Liver (tissue), 9 donors: ENCODE results near the gene NUDT6. TPM values are rescaled to one million over a fixed set of nuclear protein-coding genes. Genes with fewer than 3 reads are reported as not detected.

Source experiments
- DNase-seq: peaks from one replicate; pipeline ENCODE4 v3.0.0-alpha.2; 2017; ENCODE audit warnings: low spot score
- H3K27ac ChIP-seq, 2 donors: one replicate each; pipeline ENCODE4 v1.7.0; 2013; ENCODE audit warnings: inconsistent platforms in 2 of 2, low read length in 2 of 2, control low read depth in 1 of 2, low read depth in 1 of 2, mild to moderate bottlenecking in 1 of 2
- H3K27me3 ChIP-seq, 4 donors: one replicate each; pipeline versions ENCODE4 v1.6.1 to v1.7.0; 2013; ENCODE audit warnings: low read length in 3 of 4, inconsistent platforms in 1 of 4, mild to moderate bottlenecking in 1 of 4, moderate library complexity in 1 of 4; ENCODE audit not compliant: control insufficient read depth in 4 of 4, insufficient read depth in 4 of 4
- H3K36me3 ChIP-seq, 4 donors: one replicate each; pipeline versions ENCODE4 v1.6.1 to v1.7.0; 2013; ENCODE audit warnings: low read length in 3 of 4, mild to moderate bottlenecking in 3 of 4, low read depth in 1 of 4, moderate library complexity in 1 of 4; ENCODE audit not compliant: control insufficient read depth in 4 of 4, insufficient read depth in 3 of 4
- H3K4me1 ChIP-seq, 4 donors: one replicate each; pipeline versions ENCODE4 v1.6.1 to v1.7.0; 2013; ENCODE audit warnings: low read length in 3 of 4, mild to moderate bottlenecking in 3 of 4, moderate library complexity in 1 of 4; ENCODE audit not compliant: control insufficient read depth in 4 of 4, insufficient read depth in 4 of 4
- H3K4me3 ChIP-seq, 3 donors: one replicate each; pipeline versions ENCODE4 v1.6.1 to v1.7.0; 2013; ENCODE audit warnings: low read length in 3 of 3, control low read depth in 1 of 3, low read depth in 1 of 3, mild to moderate bottlenecking in 1 of 3
- H3K9ac ChIP-seq, 2 donors: one replicate each; pipeline ENCODE4 v1.7.0; 2013; ENCODE audit warnings: low read length in 2 of 2, mild to moderate bottlenecking in 2 of 2, moderate library complexity in 2 of 2, control low read depth in 1 of 2, low read depth in 1 of 2
- H3K9me3 ChIP-seq, 4 donors: one replicate each; pipeline versions ENCODE4 v1.6.1 to v1.7.0; 2013; ENCODE audit warnings: low read length in 3 of 4; ENCODE audit not compliant: control insufficient read depth in 4 of 4
- CTCF ChIP-seq: fragments of 150-350 bp; IDR thresholded peaks from 2 replicates; pipeline ENCODE4 v1.5.1; 2017; ENCODE audit warnings: improper control_type of control experiment, low read depth, low read length; ENCODE audit not compliant: missing input control
- EGR1 ChIP-seq, 2 donors: IDR thresholded peaks; 2 replicates each; pipeline ENCODE4 v1.6.1; 2016 to 2018; ENCODE audit warnings: antibody characterized with exemption in 2 of 2, low read depth in 2 of 2
- FOXA1 ChIP-seq: IDR thresholded peaks from 2 replicates; pipeline ENCODE4 v1.6.1; 2016; ENCODE audit warnings: antibody characterized with exemption
- FOXA2 ChIP-seq: IDR thresholded peaks from 2 replicates; pipeline ENCODE4 v1.6.1; 2016; ENCODE audit warnings: antibody characterized with exemption
- HNF4A ChIP-seq, 2 donors: conservative IDR thresholded peaks; 2 replicates each; pipeline ENCODE4 v1.6.1; 2016; ENCODE audit warnings: antibody characterized with exemption in 2 of 2, mild to moderate bottlenecking in 2 of 2
- HNF4G ChIP-seq: IDR thresholded peaks from 2 replicates; pipeline ENCODE4 v1.6.1; 2016; ENCODE audit warnings: antibody characterized with exemption
- JUND ChIP-seq, 2 donors: IDR thresholded peaks; 2 replicates each; pipeline ENCODE4 v1.6.1; 2016; ENCODE audit warnings: antibody characterized with exemption in 2 of 2
- MAX ChIP-seq: IDR thresholded peaks from 2 replicates; pipeline ENCODE4 v1.6.1; 2016; ENCODE audit warnings: antibody characterized with exemption
- NR2F2 ChIP-seq: IDR thresholded peaks from 2 replicates; pipeline ENCODE4 v1.6.1; 2016; ENCODE audit warnings: antibody characterized with exemption
- RAD21 ChIP-seq, 2 donors: IDR thresholded peaks; 2 replicates each; pipeline ENCODE4 v1.6.1; 2016; ENCODE audit warnings: antibody characterized with exemption in 2 of 2, mild to moderate bottlenecking in 2 of 2
- REST ChIP-seq: IDR thresholded peaks from 2 replicates; pipeline ENCODE4 v1.6.1; 2016; ENCODE audit warnings: antibody characterized with exemption, mild to moderate bottlenecking
- TAF1 ChIP-seq: conservative IDR thresholded peaks from 2 replicates; pipeline ENCODE4 v1.6.1; 2016; ENCODE audit warnings: antibody characterized with exemption, mild to moderate bottlenecking
- WGBS: extraction: QIAGEN DNeasy Blood & Tissue Kit; methylation state at CpG from one replicate; pipeline ENCODE4 v1.1.7; 2013; 5-methylcytosine and 5-hydroxymethylcytosine counted together
- polyA plus RNA-seq, 2 donors: library from polyadenylated mRNA; stranded (reverse) in 1 of 2; unstranded in 1 of 2; fragments of 200-250 nt in 1 of 2; fragments of >200 nt in 1 of 2; fragmentation: Nextera tagmentation in 1 of 2; extraction: Ambion mirVana in 1 of 2; gene quantifications; one replicate each; pipeline versions ENCODE4 v1.2.1 to v1.2.3, GENCODE V29; 2013 to 2015
- total RNA-seq, 2 donors: library from RNA; depleted of rRNA; stranded (reverse); fragments of >200 nt; gene quantifications; one replicate each; pipeline ENCODE4 v1.2.3, GENCODE V29; 2014
- donor health status: healthy.
- donor health status: healthy.
- donor health status: healthy.
- donor health status: healthy.
- donor health status: healthy.

NUDT6 gene
- total and polyA plus RNA-seq, 4 donors: 8.8 to 13.8 (median 11.0) TPM

GRCh38 chr4:122914938-122915337 is 7.5 kb downstream of the NUDT6 start:
- H3K9ac ChIP-seq: no peak overlapping the region
- H3K4me3 ChIP-seq: no peak overlapping the region
- no peaks in the 10 kb centered on the region for H3K9me3 ChIP-seq
- H3K4me1 ChIP-seq: peaks cover 0 to 27% (median 15%) of the 10 kb centered on the region in 4 donors
- no peaks in the 10 kb centered on the region for H3K27me3 ChIP-seq
- TF ChIP-seq NR2F2 (no peak), MAX (no peak), JUND (IDR thresholded peaks at IDR 0.05) (no peak), HNF4G (no peak), EGR1 (IDR thresholded peaks at IDR 0.05; ENCODE audit: low read depth in 2 of 2) (no peak), FOXA1 (no peak), HNF4A (conservative IDR thresholded peaks at IDR 0.05) (no peak), REST (no peak), TAF1 (no peak)
- DNase-seq: no peak
- 81% methylated on average over 3 of the region's 3 CpGs for WGBS
- H3K27ac ChIP-seq: no peak overlapping the region
- H3K36me3 ChIP-seq: peaks cover 0 to 5% (median 2%) of the 10 kb centered on the region in 4 donors

GRCh38 chr4:122914292-122914904 is 8.0 kb downstream of the NUDT6 start:
- H3K27me3 ChIP-seq: no peaks in the 10 kb centered on the region
- WGBS: 35% methylated on average over 4 of the region's 4 CpGs
- no peak for DNase-seq
- TF ChIP-seq FOXA2: peak; percentile 24
- no peak for TF ChIP-seq TAF1
- peak; percentile 54 for TF ChIP-seq CTCF
- peak; percentile 91 to 92 for TF ChIP-seq RAD21 (IDR thresholded peaks at IDR 0.05)
- H3K36me3 ChIP-seq: peaks cover 0 to 5% (median 2%) of the 10 kb centered on the region in 4 donors
- no peaks in the 10 kb centered on the region for H3K9me3 ChIP-seq
- H3K4me3 ChIP-seq: no peak overlapping the region
- H3K4me1 ChIP-seq: peaks cover 0 to 30% (median 15%) of the 10 kb centered on the region in 4 donors
- H3K9ac ChIP-seq: no peak overlapping the region
- no peak overlapping the region for H3K27ac ChIP-seq
